Measurements from ENCODE around the gene TRIP13. TPM values are rescaled to one million over a fixed set of nuclear protein-coding genes. Genes with fewer than 3 reads are reported as not detected.
"Not testable (repeated sequence)": the region's sequence is repeated elsewhere in the genome, so short reads cannot be mapped to it uniquely, and the experiment has no call there.

Gene TRIP13
- total and polyA plus RNA-seq, 9 of the 15 experiments (the other 6 are each of a cell fraction or from before 2014, with no cell fraction given): 24.1 to 116 (median 53.2) TPM

- no peak for TF ChIP-seq MGA (IDR thresholded peaks at IDR 0.05)
Observed at GRCh38 chr5:878125-878524, 14.6 kb upstream of the TRIP13 start (continued).

- ATAC-seq; H3K4me3 ChIP-seq; CTCF ChIA-PET (ENCODE audit: low intra/inter-chr PET ratio); DNase-seq (ENCODE audit: extremely low read depth in 1 of 4, low spot score in 3 of 4); intact Hi-C loops (cut with micrococcal nuclease); H2AFZ ChIP-seq (ENCODE audit: low read depth, low read length); in situ Hi-C loops (cut with MboI); FAIRE-seq; H3K9ac ChIP-seq (ENCODE audit: insufficient read depth in 1 of 2, low read depth in 2 of 2, low read length in 2 of 2); H3K9me1 ChIP-seq (ENCODE audit: control insufficient read depth, insufficient read depth, low read length); BruUV-seq (replicated peaks); POLR2A ChIA-PET; H3K27ac ChIP-seq (ENCODE audit: extremely low read depth, low read depth, low read length); H3K4me2 ChIP-seq (ENCODE audit: insufficient read depth, low read length); H3K27me3 ChIP-seq (ENCODE audit: control insufficient read depth in 2 of 2, insufficient read depth in 2 of 2, low read length in 2 of 2); H3K9me3 ChIP-seq (replicated peaks; ENCODE audit: control insufficient read depth, insufficient read depth, low read depth, low read length): not testable (repeated sequence)
- no CpG with 5 or more reads among the region's 8 CpGs for WGBS (ENCODE audit: insufficient coverage, low coverage, missing lambda C conversion rate)
- Histone ChIP-seq H4K20me1 (replicated peaks; ENCODE audit: control insufficient read depth, insufficient read depth, low read length) (peaks cover 23% of the 10 kb centered on the region), H3K79me2 (ENCODE audit: control insufficient read depth, insufficient read depth, low read length) (peaks cover 28% of the 10 kb centered on the region), H3K36me3 (ENCODE audit: control insufficient read depth, insufficient read depth, low read length) (peaks cover 76% of the 10 kb centered on the region), H3K4me1 (replicated peaks in 1 of 2; ENCODE audit: control insufficient read depth in 2 of 2, insufficient read depth in 2 of 2, low read length in 2 of 2) (peaks cover 0 to 13% of the 10 kb centered on the region in 2 experiments; a peak in 1 of 5 replicates)
Observed at GRCh38 chr5:878677-879076, 14.0 kb upstream of the TRIP13 start.

Measured in K562 (cell line).